ENCODE results near the gene CHURC1. TPM values are rescaled to one million over a fixed set of nuclear protein-coding genes. Genes with fewer than 3 reads are reported as not detected.

Gene CHURC1
- total RNA-seq (10 to 100 TPM; 18.8 to 48.2 TPM), polyA plus RNA-seq (100 to 1,000 TPM in 1 of 2 donors, 10 to 100 TPM in 1; 21.0 to 174 TPM)

GRCh38 chr14:64914237-64915028, at the start of gene CHURC1:
TSS of gene CHURC1 (plus strand) at chr14:64914455. CDS start at chr14:64914496, 41 bp downstream.
- H3K4me1 ChIP-seq (ENCODE audit: control insufficient read depth in 4 of 4, insufficient read depth in 4 of 4, low read length in 3 of 4): peaks cover 8 to 27% (median 15%) of the 10 kb centered on the region in 4 donors
- peak within 1 kb of the TSS; percentile 60 to 96 (median 90) for H3K4me3 ChIP-seq (ENCODE audit: low read depth in 1 of 3, low read length in 3 of 3)
- H3K9ac ChIP-seq (ENCODE audit: low read depth in 1 of 2, low read length in 2 of 2): peak within 1 kb of the TSS; percentile 80 to 83
- no peaks in the 10 kb centered on the region for H3K27me3 ChIP-seq (ENCODE audit: control insufficient read depth in 4 of 4, insufficient read depth in 4 of 4, low read length in 3 of 4)
- WGBS: under 1% methylated on average over 49 of the region's 49 CpGs
- peak; percentile 6 for TF ChIP-seq CTCF (IDR thresholded peaks at IDR 0.05; ENCODE audit: low read depth, low read length, missing input control)
- peak; percentile 20 to 28 for TF ChIP-seq HNF4A (conservative IDR thresholded peaks at IDR 0.05)
- peak; percentile 99 for TF ChIP-seq ZBTB33 (IDR thresholded peaks at IDR 0.05)
- TF ChIP-seq TAF1 (conservative IDR thresholded peaks at IDR 0.05): no peak
- peak; percentile 32 for TF ChIP-seq SP1 (IDR thresholded peaks at IDR 0.05)
- peak in 1 of 2 donors; percentile 57 for TF ChIP-seq GABPA (IDR thresholded peaks at IDR 0.05 in 1 of 2, conservative IDR thresholded peaks at IDR 0.05 in 1 of 2)
- TF ChIP-seq YY1 (IDR thresholded peaks at IDR 0.05): peak; percentile 81
- TF ChIP-seq RXRA (IDR thresholded peaks at IDR 0.05): no peak
- no peak for TF ChIP-seq REST (IDR thresholded peaks at IDR 0.05)
- H3K27ac ChIP-seq (ENCODE audit: low read depth in 1 of 2, low read length in 2 of 2): peak within 1 kb of the TSS; percentile 91 to 93
- DNase-seq (ENCODE audit: low spot score): peak; percentile 97
- H3K36me3 ChIP-seq (ENCODE audit: control insufficient read depth in 4 of 4, insufficient read depth in 3 of 4, low read depth in 1 of 4, low read length in 3 of 4): no peaks in the 10 kb centered on the region
- H3K9me3 ChIP-seq (ENCODE audit: control insufficient read depth in 4 of 4, low read length in 3 of 4): no peaks in the 10 kb centered on the region

- no peak overlapping the region for H3K9ac ChIP-seq (ENCODE audit: low read depth in 1 of 2, low read length in 2 of 2)
- WGBS: 76% methylated on average over 6 of the region's 6 CpGs
- H3K27me3 ChIP-seq (ENCODE audit: control insufficient read depth in 4 of 4, insufficient read depth in 4 of 4, low read length in 3 of 4): no peaks in the 10 kb centered on the region
These were observed 49.1 kb upstream of the CHURC1 start for GRCh38 chr14:64865109-64865508.

More at GRCh38 chr14:64865109-64865508, 49.1 kb upstream of the CHURC1 start:
- no peak overlapping the region for H3K4me3 ChIP-seq (ENCODE audit: low read depth in 1 of 3, low read length in 3 of 3)
- DNase-seq (ENCODE audit: low spot score): no peak
- H3K4me1 ChIP-seq (ENCODE audit: control insufficient read depth in 4 of 4, insufficient read depth in 4 of 4, low read length in 3 of 4): no peaks in the 10 kb centered on the region
- H3K36me3 ChIP-seq (ENCODE audit: control insufficient read depth in 4 of 4, insufficient read depth in 3 of 4, low read depth in 1 of 4, low read length in 3 of 4): no peaks in the 10 kb centered on the region
- H3K9me3 ChIP-seq (ENCODE audit: control insufficient read depth in 4 of 4, low read length in 3 of 4): no peaks in the 10 kb centered on the region
- no peak overlapping the region for H3K27ac ChIP-seq (ENCODE audit: low read depth in 1 of 2, low read length in 2 of 2)
- TF ChIP-seq EGR1 (IDR thresholded peaks at IDR 0.05; ENCODE audit: low read depth in 2 of 2): no peak
- no peak for TF ChIP-seq FOXA1 (IDR thresholded peaks at IDR 0.05)
- TF ChIP-seq REST (IDR thresholded peaks at IDR 0.05): no peak
- TF ChIP-seq RXRA (IDR thresholded peaks at IDR 0.05): no peak
- no peak for TF ChIP-seq HNF4G (IDR thresholded peaks at IDR 0.05)
- no peak for TF ChIP-seq YY1 (IDR thresholded peaks at IDR 0.05)
